ENCODE results near the gene KIAA1217.
A peak's percentile ranks its signal among the peaks of the same experiment; 100 is the strongest.

The KIAA1217 gene

DNA sequence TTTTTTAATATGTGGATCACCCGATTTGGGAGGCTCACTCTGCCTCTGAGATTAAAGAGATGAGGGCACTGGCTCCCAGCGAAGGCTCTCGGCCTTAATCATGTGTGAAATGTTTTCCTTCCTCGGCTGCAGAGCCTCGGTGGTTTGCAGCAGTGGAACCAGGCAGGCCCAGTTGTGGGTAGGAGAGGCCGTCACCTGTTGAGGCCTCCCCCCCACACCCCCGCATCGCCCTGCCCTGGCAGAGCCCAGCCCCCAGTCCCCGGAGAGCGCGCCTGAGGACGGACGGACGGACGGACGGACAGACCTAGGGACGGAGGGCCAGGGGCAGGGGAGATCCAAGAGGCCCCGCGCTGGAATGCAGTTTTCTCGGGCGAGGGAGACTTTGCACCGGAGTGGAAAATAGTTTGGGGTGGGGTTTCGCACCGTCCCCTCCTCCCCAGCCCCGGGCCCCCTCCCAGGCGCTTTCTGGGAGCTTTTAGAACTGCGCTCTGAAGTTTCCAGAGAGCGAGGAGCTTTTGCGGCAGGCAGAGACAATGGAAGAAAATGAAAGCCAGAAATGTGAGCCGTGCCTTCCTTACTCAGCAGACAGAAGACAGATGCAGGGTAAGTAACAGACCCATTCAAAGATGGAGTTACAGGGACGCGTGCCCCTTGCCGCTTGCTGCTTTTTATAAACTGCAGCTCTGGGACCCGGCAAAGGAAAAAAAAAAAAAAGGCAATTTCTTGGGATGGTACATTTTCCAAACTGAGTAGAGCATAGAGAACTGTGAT, at the start of gene KIAA1217:
Gene KIAA1217 (plus strand): TSS at position 478 of the 771 bp plus-strand sequence. CDS start 56 bp downstream, at position 534.
- DNase-seq, result peak; percentile 20 to 26

DNA sequence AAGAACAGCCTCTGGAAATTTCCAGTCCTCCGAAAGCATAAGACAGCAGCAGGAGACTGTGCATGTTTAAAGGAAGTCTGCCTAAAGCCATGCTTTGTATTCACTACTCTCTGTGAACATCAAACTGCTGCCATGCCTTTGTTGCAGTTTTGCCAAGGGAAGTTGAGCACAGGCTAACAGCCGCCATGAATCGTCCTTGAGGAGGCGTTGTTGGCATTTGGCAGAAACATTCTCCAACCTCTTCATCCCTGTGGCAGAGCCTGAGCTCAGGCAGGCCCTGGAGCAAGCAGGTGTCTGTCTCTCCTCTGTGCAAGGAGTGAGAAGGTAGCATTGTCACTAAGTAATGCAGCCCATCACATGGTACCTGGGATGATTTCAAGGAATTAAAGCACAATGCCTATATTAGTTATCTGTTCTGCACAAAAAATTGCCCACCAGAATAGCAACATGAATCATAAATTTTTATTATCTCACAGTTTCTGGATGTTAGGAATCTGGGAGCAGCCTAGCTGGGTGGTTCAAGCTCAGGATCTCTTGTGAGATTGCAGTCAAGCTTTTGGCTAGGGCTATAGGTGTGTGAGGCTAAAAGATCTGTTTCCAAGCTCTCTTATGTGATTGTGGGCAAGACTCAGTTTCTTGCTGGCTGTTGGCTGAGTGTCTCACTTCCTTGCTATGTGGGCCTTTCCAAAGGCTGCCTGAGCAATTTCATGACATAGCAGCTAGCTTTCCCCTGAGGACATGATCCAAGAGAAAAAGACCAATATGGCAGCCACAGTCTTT, 46.5 kb upstream of the KIAA1217 start:
- DNase-seq, result no peak

DNA sequence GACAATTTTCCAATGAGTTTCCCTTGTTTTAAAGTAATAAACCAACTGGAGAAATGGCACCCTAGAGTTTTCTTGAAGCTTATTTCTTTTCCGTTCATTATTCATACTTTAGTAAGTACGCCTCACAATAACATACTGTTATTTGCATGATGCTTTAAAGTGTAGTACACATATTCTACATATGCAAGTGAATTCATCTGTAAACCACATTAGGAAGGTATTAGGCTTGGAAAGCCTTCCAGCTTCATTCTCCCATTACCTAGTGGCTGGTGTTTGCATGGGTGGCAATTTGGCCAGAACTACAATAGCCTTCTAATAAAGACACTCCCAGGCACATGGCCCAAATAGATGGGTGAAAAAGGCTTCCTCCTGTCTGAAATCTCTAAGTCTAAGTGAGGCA, 45.5 kb upstream of the KIAA1217 start:
- no peak for DNase-seq

DNA sequence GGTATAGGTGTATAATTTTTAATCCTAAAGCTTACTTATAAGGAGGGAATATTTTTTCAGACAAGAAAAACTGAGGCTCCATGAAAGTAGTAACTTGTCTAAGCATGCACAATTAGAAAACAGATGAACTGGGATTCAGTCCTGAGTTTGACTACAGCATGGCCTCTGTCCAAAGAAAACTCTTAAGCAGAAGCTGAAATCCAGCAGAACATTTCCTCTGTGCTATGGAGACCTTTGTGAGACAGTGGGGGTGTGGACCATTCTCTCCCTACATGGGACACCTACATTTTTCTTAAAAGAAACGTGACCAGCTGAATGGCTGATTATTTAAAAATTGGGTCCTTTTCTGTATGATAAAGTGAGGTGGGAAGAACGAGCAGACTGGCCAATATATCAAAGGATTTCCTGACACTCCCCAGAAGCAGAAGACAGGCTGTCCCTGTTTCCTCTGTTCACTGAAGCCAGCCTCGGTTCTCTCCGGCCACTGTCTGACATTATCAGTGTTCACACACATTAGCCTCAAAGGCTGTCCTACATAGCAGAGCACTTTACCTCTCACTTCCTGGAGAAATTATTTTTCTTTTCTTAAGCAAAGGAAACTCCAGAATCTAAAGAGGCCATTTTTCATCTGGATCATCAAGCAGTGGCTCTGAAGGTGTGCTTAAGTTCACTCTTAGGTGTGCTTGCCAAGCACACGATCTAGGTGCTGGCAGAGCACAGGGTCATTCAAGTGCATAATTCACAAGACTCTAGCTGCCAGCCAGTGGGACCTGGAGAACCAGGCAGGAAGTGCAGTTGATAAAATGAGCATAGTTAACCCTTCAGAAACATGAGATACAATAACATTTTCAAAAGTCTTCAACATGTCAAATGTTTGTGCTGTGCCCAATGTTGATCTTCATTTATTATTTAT, 40.4 kb upstream of the KIAA1217 start:
- DNase-seq, result no peak

GRCh38 chr10:24170199-24170598, 38.7 kb upstream of the KIAA1217 start:
- no peak for DNase-seq

DNA sequence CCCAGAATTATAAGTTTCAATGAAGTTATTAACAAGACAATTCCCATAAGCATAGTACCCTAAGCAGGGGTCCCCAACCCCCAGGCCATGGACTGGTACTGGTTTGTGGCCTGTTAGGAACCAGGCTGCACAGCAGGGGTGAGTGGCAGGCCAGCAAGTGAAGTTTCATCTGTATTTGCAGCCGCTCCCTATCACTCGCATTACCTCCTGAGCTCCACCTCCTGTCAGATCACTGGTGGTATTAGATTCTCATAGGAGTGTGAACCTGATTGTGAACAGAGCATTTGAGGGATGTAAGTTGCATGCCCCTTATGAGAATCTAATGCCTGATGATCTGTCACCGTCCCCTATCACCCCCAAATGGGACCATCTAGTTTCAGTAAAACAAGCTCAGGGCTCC, 36.0 kb upstream of the KIAA1217 start:
- DNase-seq, result no peak

DNA sequence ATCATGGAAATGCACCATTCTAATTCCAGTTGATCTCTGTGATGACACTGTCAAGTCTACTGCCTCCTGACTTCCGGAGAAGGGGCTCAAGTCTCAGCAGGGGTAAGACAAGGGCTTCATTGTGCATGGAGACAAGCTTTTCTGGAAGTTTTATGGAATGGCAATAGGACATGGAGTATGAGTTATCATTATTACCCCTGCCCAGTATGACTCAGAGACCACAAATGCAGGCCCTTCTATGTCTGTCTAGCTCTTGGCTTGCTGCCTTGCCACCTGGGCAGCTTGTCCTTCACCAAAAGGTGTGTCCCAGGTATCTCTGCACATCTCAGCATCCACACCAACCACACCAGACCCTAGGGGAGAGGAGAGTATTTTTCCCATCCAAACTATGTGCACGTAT, 34.9 kb upstream of the KIAA1217 start:
- DNase-seq, result no peak

GRCh38 chr10:24176658-24177057, 32.3 kb upstream of the KIAA1217 start:
- DNase-seq, result no peak

DNA sequence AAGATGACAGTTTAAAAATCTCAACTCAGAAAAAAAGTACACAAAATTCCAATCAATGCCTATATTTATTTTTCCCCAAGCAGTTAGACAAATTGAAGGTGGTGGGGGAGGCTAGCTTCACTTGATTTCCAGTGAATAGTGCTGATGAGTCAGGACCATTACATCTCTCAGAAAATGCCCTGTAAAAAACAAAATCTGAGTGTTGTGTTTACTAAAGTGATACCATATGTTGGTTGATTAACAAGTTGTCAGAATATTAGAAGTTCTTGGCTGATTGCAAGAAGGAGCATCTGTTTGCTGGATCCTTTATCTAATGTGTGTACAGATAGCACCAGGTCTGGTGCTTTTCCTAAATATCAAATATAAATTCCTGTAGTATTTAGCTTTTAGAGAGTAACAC, 31.3 kb upstream of the KIAA1217 start:
- DNase-seq, result no peak

DNA sequence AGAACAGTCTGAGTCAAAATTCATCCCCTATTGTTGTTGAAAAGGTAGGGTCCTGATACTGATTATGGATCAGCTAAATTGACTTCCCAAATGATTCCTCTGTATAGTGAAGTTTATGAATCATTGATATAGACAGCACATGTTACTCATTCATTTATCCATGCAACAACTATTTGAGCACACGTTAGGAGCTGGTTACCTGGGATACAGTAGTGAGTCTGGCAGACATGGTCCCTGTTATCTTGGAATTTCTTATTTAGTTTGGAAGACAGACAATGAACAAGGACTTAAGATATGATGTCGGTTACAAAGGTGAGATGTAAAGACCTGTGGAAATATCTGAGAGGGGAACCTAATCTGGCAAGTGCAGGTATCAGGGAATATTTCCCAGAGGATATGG, 28.0 kb upstream of the KIAA1217 start:
- DNase-seq, result no peak

- DNase-seq, result no peak
These were observed 24.5 kb upstream of the KIAA1217 start for GRCh38 chr10:24184455-24184854.

- no peak for DNase-seq
These were observed 15.6 kb upstream of the KIAA1217 start for GRCh38 chr10:24193330-24193729.

DNA sequence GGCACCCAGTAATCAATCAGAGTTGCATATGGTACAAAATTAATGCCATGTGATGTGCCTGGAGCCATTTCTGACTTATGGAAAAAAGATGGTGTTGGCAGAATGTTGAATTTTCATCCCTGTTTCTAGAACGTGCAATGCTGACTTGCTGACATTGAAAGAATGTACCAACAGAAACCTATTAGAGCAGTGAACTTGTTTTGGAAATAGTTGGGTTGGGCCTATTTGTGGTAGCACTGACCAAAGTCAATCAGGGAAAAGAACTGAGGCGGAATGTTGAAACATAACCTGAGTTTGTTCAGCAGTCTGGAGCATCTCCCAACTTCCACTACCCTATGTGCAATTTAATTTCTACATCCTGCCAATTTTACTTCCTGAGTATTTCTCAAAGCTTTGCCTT, 11.7 kb upstream of the KIAA1217 start:
- DNase-seq, result no peak

GRCh38 chr10:24201503-24202180, 7.3 kb upstream of the KIAA1217 start:
- no peak for DNase-seq

DNA sequence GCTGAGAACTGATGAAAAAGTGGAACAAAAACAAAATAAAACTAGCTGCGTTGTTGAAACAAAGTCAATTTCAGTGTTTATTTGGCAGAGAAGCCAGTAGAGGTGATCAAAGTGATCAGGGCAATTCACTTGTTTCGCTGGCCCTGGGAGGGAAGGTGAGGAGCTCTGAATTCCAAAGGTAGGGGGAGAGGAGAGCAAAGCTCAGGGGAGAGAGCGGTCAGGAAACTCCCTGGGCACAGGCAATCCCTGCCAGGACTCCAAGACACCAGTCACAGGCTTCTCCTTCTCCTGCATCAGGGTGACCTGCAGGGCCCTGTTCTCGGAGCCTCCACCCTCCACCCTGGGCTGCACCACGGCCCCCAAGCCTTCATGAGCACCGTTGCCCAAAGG, 6.8 kb upstream of the KIAA1217 start:
- DNase-seq, result no peak

GRCh38 chr10:24205821-24206220, 3.1 kb upstream of the KIAA1217 start:
- DNase-seq, result no peak

DNA sequence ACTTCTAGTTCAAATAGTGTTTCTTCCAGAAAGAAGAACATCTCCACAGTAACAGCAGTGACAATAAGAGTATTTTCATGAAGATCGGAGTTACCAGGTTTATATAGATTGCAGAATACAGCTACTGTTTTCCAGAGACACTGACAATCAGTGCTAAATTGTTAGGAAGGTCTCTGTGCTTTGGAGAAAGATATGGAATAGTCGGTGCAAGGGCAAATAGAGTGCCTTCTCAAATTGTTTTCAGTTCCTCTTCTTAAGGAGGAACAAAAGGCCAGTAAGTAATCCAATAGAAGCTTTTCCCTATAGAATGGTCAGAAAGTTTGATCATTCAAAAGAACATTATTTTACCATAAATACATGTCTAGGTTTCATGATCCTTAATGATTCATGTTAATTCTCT, 2.6 kb upstream of the KIAA1217 start:
- DNase-seq, result no peak

DNA sequence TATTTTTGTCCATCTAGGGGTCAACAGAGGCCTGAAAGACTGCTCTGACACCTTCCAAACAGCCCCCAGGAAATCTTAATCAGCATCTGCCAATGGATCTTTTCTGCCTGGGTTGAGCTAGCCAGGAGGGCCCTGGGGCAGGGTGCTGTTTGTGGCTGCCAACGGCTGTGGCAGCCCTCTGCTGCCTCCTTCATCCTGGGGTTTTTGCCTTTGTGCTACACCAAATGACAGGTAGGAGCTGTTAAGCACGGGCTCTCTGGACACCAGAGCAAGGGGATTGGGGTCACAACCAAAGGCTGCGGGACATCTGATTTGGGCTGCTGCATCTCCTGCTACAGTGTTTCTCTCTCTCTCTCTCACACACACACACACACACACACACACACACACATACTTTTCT, 2.0 kb upstream of the KIAA1217 start:
- DNase-seq, result no peak

DNA sequence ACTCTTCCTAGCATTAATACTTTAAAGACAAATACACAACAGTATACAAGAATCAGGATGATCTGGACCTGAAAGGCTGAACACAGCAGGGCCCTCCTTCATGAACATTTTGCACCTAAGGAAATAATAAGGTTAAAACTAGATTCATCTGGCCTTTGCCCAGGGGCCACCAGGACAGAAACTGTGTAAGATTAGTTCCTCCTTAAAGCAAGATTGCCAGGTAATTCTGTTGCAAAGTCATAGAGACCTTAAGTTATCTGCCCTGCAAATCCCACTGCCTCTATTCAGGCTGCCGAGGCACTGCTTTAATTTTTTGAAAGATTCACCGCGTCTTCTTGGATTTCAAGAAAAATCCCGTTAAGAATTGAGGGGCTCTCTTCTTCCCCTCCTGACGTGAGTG, 1.6 kb upstream of the KIAA1217 start:
- DNase-seq, result no peak

DNA sequence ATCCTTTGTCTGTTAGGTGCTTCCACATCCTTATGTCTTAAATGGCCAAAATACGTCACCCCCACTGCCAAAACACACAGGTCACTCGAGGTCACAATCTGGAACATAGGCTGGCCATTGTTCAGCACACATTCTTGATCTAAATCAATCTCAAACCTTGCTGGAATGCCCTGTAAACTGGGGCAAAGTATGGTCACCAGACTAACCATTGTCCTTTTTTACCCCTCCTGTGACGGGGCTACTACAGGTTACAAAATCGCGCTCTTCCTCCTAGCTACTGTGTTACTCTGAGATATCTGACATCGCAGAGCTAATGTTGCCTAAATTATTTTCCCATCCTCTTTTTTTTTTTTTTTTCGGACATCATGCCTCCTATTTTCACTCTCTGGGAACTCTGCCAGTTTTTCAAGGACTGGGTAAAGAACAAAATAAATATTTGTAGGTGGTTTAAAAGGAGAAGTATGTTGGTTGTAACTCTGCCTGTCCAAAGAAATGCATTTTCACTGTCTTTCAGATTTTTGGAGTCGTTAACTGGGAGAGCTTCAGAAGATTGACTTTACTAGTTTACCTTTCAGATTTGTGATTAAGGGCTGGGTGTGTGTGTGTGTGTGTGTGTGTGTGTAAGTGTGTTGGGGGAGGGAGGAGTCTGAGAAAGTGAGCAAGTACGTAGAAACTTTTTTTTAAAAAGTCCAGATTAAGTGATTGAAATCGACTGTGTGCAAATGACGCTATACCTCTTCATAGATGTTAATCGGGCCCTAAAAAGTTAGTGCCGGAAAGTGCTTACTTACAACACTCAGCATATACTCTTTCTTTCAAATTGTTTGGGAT, 942 bp upstream of the KIAA1217 start:
- DNase-seq, result no peak

GRCh38 chr10:24209432-24209771, 464 bp downstream of the KIAA1217 start:
- DNase-seq, result peak; percentile 59 to 62

DNA sequence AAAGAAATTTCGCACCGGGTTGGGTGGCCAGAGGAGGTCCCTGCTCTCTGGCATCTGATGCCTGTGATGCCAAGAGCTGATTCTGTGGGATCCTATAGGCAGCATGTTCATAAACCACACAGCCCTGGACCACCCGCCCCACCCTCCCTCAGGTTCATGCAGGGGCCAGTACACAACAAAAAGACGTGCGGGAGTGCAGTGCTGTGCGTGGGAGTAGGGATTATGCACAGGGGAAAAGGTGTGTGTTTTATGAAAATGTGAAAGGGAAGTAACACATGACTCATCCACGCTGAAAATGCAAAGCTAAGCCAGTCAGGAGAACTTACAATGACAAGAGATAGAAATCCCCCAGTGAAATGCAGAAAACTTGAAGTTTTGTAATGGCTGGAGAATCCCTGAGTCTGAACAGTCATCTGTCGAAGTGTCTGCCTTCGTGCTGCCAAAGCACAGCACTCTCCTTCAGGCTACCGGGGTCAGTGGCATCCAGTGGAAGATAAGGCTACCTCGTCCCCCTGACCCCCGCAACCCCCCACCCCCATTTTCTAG, 1.1 kb downstream of the KIAA1217 start:
- DNase-seq, result peak; percentile 58 to 66
